Measurements from ENCODE around the gene OSBPL7.

DNA sequence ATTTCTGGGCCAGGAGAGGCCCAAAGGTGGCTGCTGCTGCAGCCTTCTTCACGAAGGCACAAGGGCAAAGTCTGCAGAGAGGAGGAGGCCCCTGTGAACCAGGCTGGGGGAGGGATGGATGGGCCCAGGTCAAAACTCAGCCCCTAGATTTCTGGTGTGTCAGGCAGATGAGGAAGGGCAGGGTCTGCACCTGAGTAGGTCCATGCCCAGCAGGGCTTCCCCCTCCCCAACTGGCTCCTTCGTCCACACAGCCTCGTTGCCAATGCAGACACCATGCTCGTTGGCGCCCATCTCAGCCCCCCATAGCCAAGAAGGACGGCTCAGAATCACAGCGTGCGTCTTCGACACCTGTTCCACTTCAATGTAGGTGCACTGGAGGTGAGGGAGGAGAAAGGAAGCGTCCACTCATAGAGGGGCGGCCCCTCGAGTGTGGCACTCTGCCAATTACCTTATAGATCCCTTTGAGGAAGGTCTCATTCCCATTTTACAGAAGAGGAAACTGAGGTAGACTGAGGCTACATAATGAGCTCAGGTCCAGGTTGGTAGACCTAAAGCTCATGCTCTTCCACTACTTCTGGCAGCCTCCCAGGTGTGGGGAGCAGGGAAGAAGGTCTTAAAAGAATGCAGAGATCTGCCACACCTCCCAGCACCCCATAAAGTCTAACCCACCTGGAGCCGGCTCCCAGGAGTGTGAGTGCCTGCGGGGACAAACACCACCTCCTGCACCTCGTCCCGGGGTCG is 18.6 kb upstream of the OSBPL7 start:
- TF ChIP-seq CTCF (IDR thresholded peaks at IDR 0.05) (no peak), EZH2phosphoT487 (IDR thresholded peaks at IDR 0.05) (no peak), EZH2 (IDR thresholded peaks at IDR 0.05) (no peak)

Data from neural progenitor cell (in vitro differentiated cells).